GM12873 (cell line): ENCODE data around the gene STK32C.

Experiments
- CTCF ChIP-seq: IDR thresholded peaks from 2 replicates; pipeline ENCODE4 v1.5.1; 2012; ENCODE audit warnings: low read depth, mild to moderate bottlenecking, moderate library complexity, low read length, control low read depth; ENCODE audit not compliant: insufficient read depth; ENCODE audit errors: missing control alignments

Gene STK32C

GRCh38 chr10:132324186-132324585 lies 16.4 kb upstream of the STK32C start:
- no peak for TF ChIP-seq CTCF

- TF ChIP-seq CTCF: no peak
Observed at GRCh38 chr10:132322586-132323048, 14.9 kb upstream of the STK32C start.

GRCh38 chr10:132321726-132322125 lies 14.0 kb upstream of the STK32C start:
- TF ChIP-seq CTCF: no peak

- no peak for TF ChIP-seq CTCF
Observed at GRCh38 chr10:132320654-132321469, 13.1 kb upstream of the STK32C start.

GRCh38 chr10:132319853-132320653 lies 12.3 kb upstream of the STK32C start:
- no peak for TF ChIP-seq CTCF

- TF ChIP-seq CTCF: no peak
Observed at GRCh38 chr10:132316133-132316532, 8.4 kb upstream of the STK32C start.

GRCh38 chr10:132314336-132314735 lies 6.6 kb upstream of the STK32C start:
- TF ChIP-seq CTCF: no peak
